ENCODE results near the gene MEOX1. TPM values are rescaled to one million over a fixed set of nuclear protein-coding genes. Genes with fewer than 3 reads are reported as not detected.

The MEOX1 gene
- total and polyA plus RNA-seq, 2 of the 8 experiments (the other 6 are each of a cell fraction or from before 2014, with no cell fraction given) = not detected

DNA sequence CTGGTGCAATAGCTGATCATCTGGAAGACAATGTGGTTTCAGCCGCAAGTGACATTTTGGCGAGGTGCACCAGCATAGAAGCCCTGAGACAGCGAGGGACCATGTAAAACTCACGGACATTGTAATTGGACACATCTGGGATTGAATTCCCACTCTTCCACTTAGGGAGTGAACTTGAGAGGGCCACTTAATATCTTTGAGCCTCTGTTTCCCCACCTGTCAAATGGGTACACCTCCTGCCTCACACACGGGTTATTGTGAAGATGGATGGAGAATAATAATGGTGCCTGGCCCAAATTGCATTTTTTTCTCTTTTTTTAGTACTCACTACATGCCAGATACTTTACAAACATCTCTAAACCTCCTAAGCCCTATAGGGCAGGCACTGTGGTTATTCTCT lies 45.5 kb upstream of the MEOX1 start (continued):
- no peak for TF ChIP-seq USF2 (IDR thresholded peaks at IDR 0.05; ENCODE audit: low read length)
